Gastroesophageal sphincter (tissue), 3 donors: ENCODE data around the gene CTBP1.

Source experiments
- EP300 ChIP-seq: sonication (generic); formaldehyde crosslinking; IDR thresholded peaks from one replicate; pipeline ENCODE4 v1.6.1; 2017; ENCODE audit warnings: antibody characterized with exemption, mild to moderate bottlenecking
- POLR2A ChIP-seq, 2 donors: fragments of 450-650 bp; IDR thresholded peaks; one replicate each; pipeline ENCODE4 v1.6.1; 2017; ENCODE audit warnings: antibody characterized with exemption in 2 of 2, mild to moderate bottlenecking in 2 of 2, moderate library complexity in 1 of 2
- POLR2AphosphoS5 ChIP-seq: sonication (generic); formaldehyde crosslinking; IDR thresholded peaks from one replicate; pipeline ENCODE4 v1.6.1; 2017; ENCODE audit warnings: antibody characterized with exemption
- TF ChIP-seq, protein P1 (sequence below), 4 experiments: fragments of 200-600 bp in 2 of 4; fragments of 450-650 bp in 2 of 4; sonication (generic) in 1 of 4; IDR thresholded peaks; one replicate each; pipeline ENCODE4 v1.5.1; 2017 to 2019; ENCODE audit warnings: antibody characterized with exemption in 4 of 4, mild to moderate bottlenecking in 2 of 4, moderate library complexity in 2 of 4

DNA sequence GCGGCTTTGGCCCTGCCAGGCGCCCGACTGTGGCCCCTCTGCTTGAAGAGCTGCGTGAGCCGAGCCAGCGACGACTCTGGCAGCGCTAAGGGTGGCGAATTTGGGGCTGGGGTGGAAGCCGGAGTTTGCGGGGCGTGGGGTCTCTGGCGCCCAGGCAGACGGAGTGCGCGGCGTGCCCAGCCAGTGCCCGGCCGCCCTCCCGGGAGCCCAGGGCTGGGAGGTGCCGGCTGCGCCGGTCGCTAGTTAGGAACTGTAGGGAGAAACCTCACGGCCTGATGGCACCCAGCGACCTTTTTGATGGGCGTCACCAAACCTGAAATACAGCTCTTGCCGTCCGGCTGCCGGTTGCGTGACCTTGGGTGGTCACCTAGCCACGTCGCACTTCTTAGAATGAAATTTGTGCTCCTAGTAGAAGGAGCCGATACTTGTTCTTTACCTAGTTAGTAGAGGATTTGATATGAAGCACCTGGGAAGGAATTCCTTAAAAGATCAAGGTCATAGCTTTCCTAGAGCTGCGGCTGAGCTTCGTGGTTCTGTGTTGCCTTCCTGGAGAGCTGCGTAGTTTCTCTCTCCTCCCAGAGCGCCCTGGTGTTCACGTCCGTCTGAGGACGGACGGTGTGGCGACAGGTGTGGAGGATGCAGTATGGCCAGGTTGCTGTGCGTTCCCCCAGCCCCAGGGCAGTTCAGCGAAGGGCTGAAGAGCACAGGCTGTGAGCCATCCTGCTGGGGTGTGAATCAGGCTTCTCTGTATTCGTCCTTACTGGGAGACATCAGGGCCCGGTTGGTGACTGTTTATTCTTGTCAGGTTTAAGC, 41.4 kb upstream of the CTBP1 start:
- TF ChIP-seq, protein P1, sequence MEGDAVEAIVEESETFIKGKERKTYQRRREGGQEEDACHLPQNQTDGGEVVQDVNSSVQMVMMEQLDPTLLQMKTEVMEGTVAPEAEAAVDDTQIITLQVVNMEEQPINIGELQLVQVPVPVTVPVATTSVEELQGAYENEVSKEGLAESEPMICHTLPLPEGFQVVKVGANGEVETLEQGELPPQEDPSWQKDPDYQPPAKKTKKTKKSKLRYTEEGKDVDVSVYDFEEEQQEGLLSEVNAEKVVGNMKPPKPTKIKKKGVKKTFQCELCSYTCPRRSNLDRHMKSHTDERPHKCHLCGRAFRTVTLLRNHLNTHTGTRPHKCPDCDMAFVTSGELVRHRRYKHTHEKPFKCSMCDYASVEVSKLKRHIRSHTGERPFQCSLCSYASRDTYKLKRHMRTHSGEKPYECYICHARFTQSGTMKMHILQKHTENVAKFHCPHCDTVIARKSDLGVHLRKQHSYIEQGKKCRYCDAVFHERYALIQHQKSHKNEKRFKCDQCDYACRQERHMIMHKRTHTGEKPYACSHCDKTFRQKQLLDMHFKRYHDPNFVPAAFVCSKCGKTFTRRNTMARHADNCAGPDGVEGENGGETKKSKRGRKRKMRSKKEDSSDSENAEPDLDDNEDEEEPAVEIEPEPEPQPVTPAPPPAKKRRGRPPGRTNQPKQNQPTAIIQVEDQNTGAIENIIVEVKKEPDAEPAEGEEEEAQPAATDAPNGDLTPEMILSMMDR (IDR thresholded peaks at IDR 0.05), result no peak
- no peak for TF ChIP-seq POLR2AphosphoS5
- TF ChIP-seq POLR2A (IDR thresholded peaks at IDR 0.05), result no peak
- TF ChIP-seq EP300, result no peak
